Liver (tissue), 9 donors: Measurements from ENCODE around the gene PPM1D. TPM values are rescaled to one million over a fixed set of nuclear protein-coding genes. Genes with fewer than 3 reads are reported as not detected.
"Not testable (repeated sequence)": the region's sequence is repeated elsewhere in the genome, so short reads cannot be mapped to it uniquely, and the experiment has no call there.

Experiments used
- DNase-seq: peaks from one replicate; pipeline ENCODE4 v3.0.0-alpha.2; 2017; ENCODE audit warnings: low spot score
- H3K27ac ChIP-seq, 2 donors: one replicate each; pipeline ENCODE4 v1.7.0; 2013; ENCODE audit warnings: inconsistent platforms in 2 of 2, low read length in 2 of 2, control low read depth in 1 of 2, low read depth in 1 of 2, mild to moderate bottlenecking in 1 of 2
- H3K27me3 ChIP-seq, 4 donors: one replicate each; pipeline versions ENCODE4 v1.6.1 to v1.7.0; 2013; ENCODE audit warnings: low read length in 3 of 4, inconsistent platforms in 1 of 4, mild to moderate bottlenecking in 1 of 4, moderate library complexity in 1 of 4; ENCODE audit not compliant: control insufficient read depth in 4 of 4, insufficient read depth in 4 of 4
- H3K36me3 ChIP-seq, 4 donors: one replicate each; pipeline versions ENCODE4 v1.6.1 to v1.7.0; 2013; ENCODE audit warnings: low read length in 3 of 4, mild to moderate bottlenecking in 3 of 4, low read depth in 1 of 4, moderate library complexity in 1 of 4; ENCODE audit not compliant: control insufficient read depth in 4 of 4, insufficient read depth in 3 of 4
- H3K4me1 ChIP-seq, 4 donors: one replicate each; pipeline versions ENCODE4 v1.6.1 to v1.7.0; 2013; ENCODE audit warnings: low read length in 3 of 4, mild to moderate bottlenecking in 3 of 4, moderate library complexity in 1 of 4; ENCODE audit not compliant: control insufficient read depth in 4 of 4, insufficient read depth in 4 of 4
- H3K4me3 ChIP-seq, 3 donors: one replicate each; pipeline versions ENCODE4 v1.6.1 to v1.7.0; 2013; ENCODE audit warnings: low read length in 3 of 3, control low read depth in 1 of 3, low read depth in 1 of 3, mild to moderate bottlenecking in 1 of 3
- H3K9ac ChIP-seq, 2 donors: one replicate each; pipeline ENCODE4 v1.7.0; 2013; ENCODE audit warnings: low read length in 2 of 2, mild to moderate bottlenecking in 2 of 2, moderate library complexity in 2 of 2, control low read depth in 1 of 2, low read depth in 1 of 2
- H3K9me3 ChIP-seq, 4 donors: one replicate each; pipeline versions ENCODE4 v1.6.1 to v1.7.0; 2013; ENCODE audit warnings: low read length in 3 of 4; ENCODE audit not compliant: control insufficient read depth in 4 of 4
- GABPA ChIP-seq, 2 donors: IDR thresholded peaks in 1 of 2; conservative IDR thresholded peaks in 1 of 2; 2 replicates each; pipeline ENCODE4 v1.6.1; 2016; ENCODE audit warnings: antibody characterized with exemption in 2 of 2, mild to moderate bottlenecking in 1 of 2, moderate library complexity in 1 of 2
- HNF4A ChIP-seq, 2 donors: conservative IDR thresholded peaks; 2 replicates each; pipeline ENCODE4 v1.6.1; 2016; ENCODE audit warnings: antibody characterized with exemption in 2 of 2, mild to moderate bottlenecking in 2 of 2
- NR2F2 ChIP-seq: IDR thresholded peaks from 2 replicates; pipeline ENCODE4 v1.6.1; 2016; ENCODE audit warnings: antibody characterized with exemption
- RXRA ChIP-seq, 2 donors: IDR thresholded peaks; 2 replicates each; pipeline ENCODE4 v1.6.1; 2017 to 2018; ENCODE audit warnings: antibody characterized with exemption in 2 of 2, mild to moderate bottlenecking in 1 of 2
- TAF1 ChIP-seq: conservative IDR thresholded peaks from 2 replicates; pipeline ENCODE4 v1.6.1; 2016; ENCODE audit warnings: antibody characterized with exemption, mild to moderate bottlenecking
- YY1 ChIP-seq: IDR thresholded peaks from 2 replicates; pipeline ENCODE4 v1.6.1; 2016; ENCODE audit warnings: antibody characterized with exemption, mild to moderate bottlenecking
- WGBS: extraction: QIAGEN DNeasy Blood & Tissue Kit; methylation state at CpG from one replicate; pipeline ENCODE4 v1.1.7; 2013; 5-methylcytosine and 5-hydroxymethylcytosine counted together
- polyA plus RNA-seq, 2 donors: library from polyadenylated mRNA; stranded (reverse) in 1 of 2; unstranded in 1 of 2; fragments of 200-250 nt in 1 of 2; fragments of >200 nt in 1 of 2; fragmentation: Nextera tagmentation in 1 of 2; extraction: Ambion mirVana in 1 of 2; gene quantifications; one replicate each; pipeline versions ENCODE4 v1.2.1 to v1.2.3, GENCODE V29; 2013 to 2015
- total RNA-seq, 2 donors: library from RNA; depleted of rRNA; stranded (reverse); fragments of >200 nt; gene quantifications; one replicate each; pipeline ENCODE4 v1.2.3, GENCODE V29; 2014
- TF ChIP-seq, protein P1 (sequence below): IDR thresholded peaks from 2 replicates; pipeline ENCODE4 v1.6.1; 2016; ENCODE audit warnings: antibody characterized with exemption
- TF ChIP-seq, protein P2 (sequence below): fragments of 150-350 bp; IDR thresholded peaks from 2 replicates; pipeline ENCODE4 v1.5.1; 2017; ENCODE audit warnings: improper control_type of control experiment, low read depth, low read length; ENCODE audit not compliant: missing input control
- TF ChIP-seq, protein P3 (sequence below): IDR thresholded peaks from 2 replicates; pipeline ENCODE4 v1.6.1; 2016; ENCODE audit warnings: antibody characterized with exemption
- TF ChIP-seq, protein P4 (sequence below): IDR thresholded peaks from 2 replicates; pipeline ENCODE4 v1.6.1; 2016; ENCODE audit warnings: antibody characterized with exemption
- donor health status: healthy.
- donor health status: healthy.
- donor health status: healthy.
- donor health status: healthy.
- donor health status: healthy.

Gene PPM1D
- total and polyA plus RNA-seq, 4 donors: 2.0 to 8.7 (median 5.0) TPM

DNA sequence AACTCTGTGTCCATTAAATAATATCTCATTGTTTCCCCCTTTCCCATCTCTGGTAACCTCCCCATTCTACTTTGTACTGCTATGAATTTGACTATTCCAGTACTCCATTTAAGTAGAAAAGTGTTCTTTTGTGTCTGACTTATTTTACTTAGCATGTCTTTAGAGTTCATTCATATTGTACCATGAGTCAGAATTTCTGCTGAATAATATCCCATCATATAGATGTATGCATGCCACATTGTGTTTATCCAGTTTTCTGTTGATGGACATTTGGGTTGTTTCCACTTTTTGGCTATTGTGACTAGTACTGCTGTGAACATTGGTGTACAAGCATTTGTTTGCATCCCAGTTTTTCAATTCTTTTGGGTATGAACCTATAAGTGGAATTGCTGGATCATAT lies 6.0 kb downstream of the PPM1D start:
- peaks cover 0 to 15% (median 4%) of the 10 kb centered on the region in 4 donors for H3K4me1 ChIP-seq

DNA sequence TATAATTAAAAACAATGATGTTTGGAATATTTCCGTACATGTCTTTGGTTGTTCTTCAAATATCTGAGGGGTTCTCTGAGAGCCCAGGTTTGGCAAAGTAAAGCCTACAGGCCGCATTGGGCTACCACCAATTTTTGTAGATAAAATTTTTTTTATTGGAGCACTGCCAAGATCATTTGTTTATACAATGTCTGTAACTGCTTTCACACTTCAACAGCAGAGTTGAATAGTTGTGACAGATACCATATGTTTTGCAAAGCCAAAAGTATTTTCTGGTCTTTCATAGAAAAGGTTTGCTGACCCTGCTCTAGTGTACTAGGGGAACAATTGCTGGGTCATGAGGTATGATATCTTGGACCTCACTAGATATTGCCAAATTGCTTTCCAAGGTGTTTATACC lies 10.5 kb downstream of the PPM1D start:
- Histone ChIP-seq H3K27ac (no peak overlapping the region), H3K9me3 (no peaks in the 10 kb centered on the region), H3K4me3 (no peak overlapping the region), H3K27me3 (no peaks in the 10 kb centered on the region), H3K9ac (no peak overlapping the region), H3K36me3 (no peaks in the 10 kb centered on the region), H3K4me1 (peaks cover 0 to 4% (median 0%) of the 10 kb centered on the region in 4 donors)
- 67% methylated on average over 2 of the region's 2 CpGs for WGBS
- no peak for DNase-seq
- TF ChIP-seq RXRA (IDR thresholded peaks at IDR 0.05) (no peak), NR2F2 (no peak), YY1 (no peak), TAF1 (no peak), HNF4A (conservative IDR thresholded peaks at IDR 0.05) (no peak)
- TF ChIP-seq, protein P1, sequence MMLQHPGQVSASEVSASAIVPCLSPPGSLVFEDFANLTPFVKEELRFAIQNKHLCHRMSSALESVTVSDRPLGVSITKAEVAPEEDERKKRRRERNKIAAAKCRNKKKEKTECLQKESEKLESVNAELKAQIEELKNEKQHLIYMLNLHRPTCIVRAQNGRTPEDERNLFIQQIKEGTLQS: no peak
- TF ChIP-seq, protein P2, sequence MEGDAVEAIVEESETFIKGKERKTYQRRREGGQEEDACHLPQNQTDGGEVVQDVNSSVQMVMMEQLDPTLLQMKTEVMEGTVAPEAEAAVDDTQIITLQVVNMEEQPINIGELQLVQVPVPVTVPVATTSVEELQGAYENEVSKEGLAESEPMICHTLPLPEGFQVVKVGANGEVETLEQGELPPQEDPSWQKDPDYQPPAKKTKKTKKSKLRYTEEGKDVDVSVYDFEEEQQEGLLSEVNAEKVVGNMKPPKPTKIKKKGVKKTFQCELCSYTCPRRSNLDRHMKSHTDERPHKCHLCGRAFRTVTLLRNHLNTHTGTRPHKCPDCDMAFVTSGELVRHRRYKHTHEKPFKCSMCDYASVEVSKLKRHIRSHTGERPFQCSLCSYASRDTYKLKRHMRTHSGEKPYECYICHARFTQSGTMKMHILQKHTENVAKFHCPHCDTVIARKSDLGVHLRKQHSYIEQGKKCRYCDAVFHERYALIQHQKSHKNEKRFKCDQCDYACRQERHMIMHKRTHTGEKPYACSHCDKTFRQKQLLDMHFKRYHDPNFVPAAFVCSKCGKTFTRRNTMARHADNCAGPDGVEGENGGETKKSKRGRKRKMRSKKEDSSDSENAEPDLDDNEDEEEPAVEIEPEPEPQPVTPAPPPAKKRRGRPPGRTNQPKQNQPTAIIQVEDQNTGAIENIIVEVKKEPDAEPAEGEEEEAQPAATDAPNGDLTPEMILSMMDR: no peak
- TF ChIP-seq, protein P3, sequence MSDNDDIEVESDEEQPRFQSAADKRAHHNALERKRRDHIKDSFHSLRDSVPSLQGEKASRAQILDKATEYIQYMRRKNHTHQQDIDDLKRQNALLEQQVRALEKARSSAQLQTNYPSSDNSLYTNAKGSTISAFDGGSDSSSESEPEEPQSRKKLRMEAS: no peak

More for the DNA sequence above, 6.0 kb downstream of the PPM1D start:
- H3K27me3 ChIP-seq: no peaks in the 10 kb centered on the region
- no peaks in the 10 kb centered on the region for H3K9me3 ChIP-seq
- H3K4me3 ChIP-seq: no peak overlapping the region
- TF ChIP-seq, protein P2: no peak
- TF ChIP-seq, protein P1: no peak
- no peak for TF ChIP-seq GABPA (IDR thresholded peaks at IDR 0.05 in 1 of 2, conservative IDR thresholded peaks at IDR 0.05 in 1 of 2)
- TF ChIP-seq, protein P4, sequence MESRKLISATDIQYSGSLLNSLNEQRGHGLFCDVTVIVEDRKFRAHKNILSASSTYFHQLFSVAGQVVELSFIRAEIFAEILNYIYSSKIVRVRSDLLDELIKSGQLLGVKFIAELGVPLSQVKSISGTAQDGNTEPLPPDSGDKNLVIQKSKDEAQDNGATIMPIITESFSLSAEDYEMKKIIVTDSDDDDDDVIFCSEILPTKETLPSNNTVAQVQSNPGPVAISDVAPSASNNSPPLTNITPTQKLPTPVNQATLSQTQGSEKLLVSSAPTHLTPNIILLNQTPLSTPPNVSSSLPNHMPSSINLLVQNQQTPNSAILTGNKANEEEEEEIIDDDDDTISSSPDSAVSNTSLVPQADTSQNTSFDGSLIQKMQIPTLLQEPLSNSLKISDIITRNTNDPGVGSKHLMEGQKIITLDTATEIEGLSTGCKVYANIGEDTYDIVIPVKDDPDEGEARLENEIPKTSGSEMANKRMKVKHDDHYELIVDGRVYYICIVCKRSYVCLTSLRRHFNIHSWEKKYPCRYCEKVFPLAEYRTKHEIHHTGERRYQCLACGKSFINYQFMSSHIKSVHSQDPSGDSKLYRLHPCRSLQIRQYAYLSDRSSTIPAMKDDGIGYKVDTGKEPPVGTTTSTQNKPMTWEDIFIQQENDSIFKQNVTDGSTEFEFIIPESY: no peak
- H3K36me3 ChIP-seq: no peaks in the 10 kb centered on the region
- no peak for DNase-seq
- H3K9ac ChIP-seq: no peak overlapping the region
- H3K27ac ChIP-seq: no peak overlapping the region

DNA sequence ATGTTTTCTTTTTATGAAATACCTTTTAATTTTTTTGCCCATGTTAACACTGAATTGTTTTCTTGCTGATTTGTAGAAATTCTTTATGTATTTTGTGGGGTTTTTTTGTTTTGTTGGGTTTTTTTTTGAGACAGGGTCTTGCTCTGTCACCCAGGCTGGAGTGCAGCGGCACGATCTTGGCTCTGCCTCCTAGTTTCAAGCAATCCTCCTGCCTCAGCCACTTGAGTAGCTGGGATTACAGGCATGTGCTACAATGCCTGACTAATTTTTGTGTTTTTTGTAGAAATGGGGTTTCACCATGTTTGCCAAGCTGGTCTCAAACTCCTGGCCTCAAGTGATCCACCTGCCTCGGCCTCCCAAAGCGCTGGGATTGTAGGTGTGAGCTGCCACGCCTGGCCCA lies 11.3 kb downstream of the PPM1D start:
- DNase-seq, H3K4me3 ChIP-seq, H3K4me1 ChIP-seq, H3K27me3 ChIP-seq, H3K9ac ChIP-seq, H3K27ac ChIP-seq, H3K9me3 ChIP-seq, H3K36me3 ChIP-seq: not testable (repeated sequence)
- WGBS: 96% methylated on average over 5 of the region's 5 CpGs
